Prostate gland (tissue), 2 donors: Measurements from ENCODE around the gene BICDL1.

Source experiments
- POLR2A ChIP-seq: fragments of 450-650 bp; IDR thresholded peaks from one replicate; pipeline ENCODE4 v1.6.1; 2016; ENCODE audit warnings: antibody characterized with exemption, mild to moderate bottlenecking
- TF ChIP-seq, protein P1 (sequence below), 4 experiments: fragments of 200-600 bp in 2 of 4; fragments of 450-650 bp in 2 of 4; sonication (generic) in 2 of 4; IDR thresholded peaks; 1 replicate in 3 of 4; 2 replicates in 1 of 4; pipeline ENCODE4 v1.5.1; 2016 to 2019; ENCODE audit warnings: antibody characterized with exemption in 4 of 4, mild to moderate bottlenecking in 2 of 4, moderate library complexity in 2 of 4

DNA sequence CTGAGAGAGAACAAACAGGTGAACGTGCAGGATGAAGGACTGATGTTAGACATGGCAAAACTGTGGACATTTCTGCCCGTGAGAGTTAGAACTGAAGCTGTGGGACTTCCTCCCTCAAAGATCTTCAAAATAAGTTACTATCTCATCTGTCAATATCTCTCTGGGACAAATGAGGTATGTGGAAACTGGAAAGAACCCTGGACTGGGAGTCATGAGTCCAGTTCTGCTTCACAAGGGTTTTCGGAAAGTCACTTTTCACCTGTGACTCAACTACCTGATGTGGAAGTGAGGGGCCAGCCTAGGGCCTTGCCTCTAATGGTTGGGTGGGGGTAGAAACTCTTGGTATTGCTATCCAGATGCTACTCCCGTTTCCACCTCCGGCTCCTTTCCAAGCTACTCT lies 80.2 kb downstream of the BICDL1 start:
- no peak for TF ChIP-seq POLR2A
- TF ChIP-seq, protein P1, sequence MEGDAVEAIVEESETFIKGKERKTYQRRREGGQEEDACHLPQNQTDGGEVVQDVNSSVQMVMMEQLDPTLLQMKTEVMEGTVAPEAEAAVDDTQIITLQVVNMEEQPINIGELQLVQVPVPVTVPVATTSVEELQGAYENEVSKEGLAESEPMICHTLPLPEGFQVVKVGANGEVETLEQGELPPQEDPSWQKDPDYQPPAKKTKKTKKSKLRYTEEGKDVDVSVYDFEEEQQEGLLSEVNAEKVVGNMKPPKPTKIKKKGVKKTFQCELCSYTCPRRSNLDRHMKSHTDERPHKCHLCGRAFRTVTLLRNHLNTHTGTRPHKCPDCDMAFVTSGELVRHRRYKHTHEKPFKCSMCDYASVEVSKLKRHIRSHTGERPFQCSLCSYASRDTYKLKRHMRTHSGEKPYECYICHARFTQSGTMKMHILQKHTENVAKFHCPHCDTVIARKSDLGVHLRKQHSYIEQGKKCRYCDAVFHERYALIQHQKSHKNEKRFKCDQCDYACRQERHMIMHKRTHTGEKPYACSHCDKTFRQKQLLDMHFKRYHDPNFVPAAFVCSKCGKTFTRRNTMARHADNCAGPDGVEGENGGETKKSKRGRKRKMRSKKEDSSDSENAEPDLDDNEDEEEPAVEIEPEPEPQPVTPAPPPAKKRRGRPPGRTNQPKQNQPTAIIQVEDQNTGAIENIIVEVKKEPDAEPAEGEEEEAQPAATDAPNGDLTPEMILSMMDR (IDR thresholded peaks at IDR 0.05), result no peak
